Astrocyte (in vitro differentiated cells and primary cell): Measurements from ENCODE around the gene ZNF17. TPM values are rescaled to one million over a fixed set of nuclear protein-coding genes. Genes with fewer than 3 reads are reported as not detected.

Experiments used
- DNase-seq: peaks from one replicate; pipeline ENCODE4 v3.0.0-alpha.2; 2010; ENCODE audit warnings: low read depth
- FAIRE-seq: peaks from 2 replicates; lab custom pipeline; 2011; peaks lifted over from hg19 to GRCh38; lab: Jason Lieb, UNC
- H2AFZ ChIP-seq: 2 replicates; pipeline ENCODE4 v1.6.0; 2012; ENCODE audit warnings: low read depth, low read length, inconsistent platforms
- H3K27ac ChIP-seq: 2 replicates; pipeline ENCODE4 v1.5.1; 2011; ENCODE audit warnings: low read depth, low read length, inconsistent platforms
- H3K27me3 ChIP-seq: 2 replicates; pipeline ENCODE4 v1.6.0; 2011; ENCODE audit warnings: low read length, inconsistent platforms; ENCODE audit not compliant: insufficient read depth
- H3K36me3 ChIP-seq: 2 replicates; pipeline ENCODE4 v1.5.1; 2011; ENCODE audit warnings: low read length, inconsistent platforms; ENCODE audit not compliant: insufficient read depth
- H3K4me1 ChIP-seq: 2 replicates; pipeline ENCODE4 v1.5.1; 2011; ENCODE audit warnings: low read length, inconsistent platforms; ENCODE audit not compliant: insufficient read depth
- H3K4me2 ChIP-seq: 2 replicates; pipeline ENCODE4 v1.6.0; 2012; ENCODE audit warnings: low read length, inconsistent platforms
- H3K4me3 ChIP-seq: 2 replicates; pipeline ENCODE4 v1.5.1; 2011; ENCODE audit warnings: low read depth, mild to moderate bottlenecking, low read length, inconsistent platforms; ENCODE audit not compliant: insufficient read depth
- H3K79me2 ChIP-seq: 2 replicates; pipeline ENCODE4 v1.6.0; 2012; ENCODE audit warnings: mild to moderate bottlenecking, low read length, inconsistent platforms; ENCODE audit not compliant: insufficient read depth
- H3K9ac ChIP-seq: 2 replicates; pipeline ENCODE4 v1.6.0; 2012; ENCODE audit warnings: mild to moderate bottlenecking, low read length, inconsistent platforms
- H3K9me3 ChIP-seq: 2 replicates; pipeline ENCODE4 v1.5.1; 2012; ENCODE audit warnings: low read depth, mild to moderate bottlenecking, low read length, inconsistent platforms; ENCODE audit not compliant: insufficient read depth
- H4K20me1 ChIP-seq: 2 replicates; pipeline ENCODE4 v1.6.0; 2012; ENCODE audit warnings: low read length, inconsistent platforms; ENCODE audit not compliant: insufficient read depth
- H3K27ac Mint-ChIP-seq: one replicate; pipeline ENCODE4 v1.8.0; 2021; ENCODE audit warnings: mild to moderate bottlenecking, mixed read lengths; ENCODE audit not compliant: unreplicated experiment
- H3K27me3 Mint-ChIP-seq: one replicate; pipeline ENCODE4 v1.8.0; 2021; ENCODE audit warnings: low read depth, mixed read lengths; ENCODE audit not compliant: unreplicated experiment
- H3K36me3 Mint-ChIP-seq: one replicate; pipeline ENCODE4 v1.8.0; 2021; ENCODE audit warnings: low read depth, mixed read lengths; ENCODE audit not compliant: unreplicated experiment
- H3K4me1 Mint-ChIP-seq: one replicate; pipeline ENCODE4 v1.8.0; 2021; ENCODE audit warnings: low read depth, mixed read lengths; ENCODE audit not compliant: unreplicated experiment
- H3K4me3 Mint-ChIP-seq: one replicate; pipeline ENCODE4 v1.8.0; 2021; ENCODE audit warnings: mild to moderate bottlenecking, moderate library complexity, mixed read lengths; ENCODE audit not compliant: unreplicated experiment
- H3K9me3 Mint-ChIP-seq: one replicate; pipeline ENCODE4 v1.8.0; 2021; ENCODE audit warnings: mild to moderate bottlenecking, mixed read lengths; ENCODE audit not compliant: unreplicated experiment
- CTCF ChIP-seq: IDR thresholded peaks from 2 replicates; pipeline ENCODE4 v1.5.1; 2011; ENCODE audit warnings: low read depth, mild to moderate bottlenecking, inconsistent platforms, low read length, moderate library complexity; ENCODE audit not compliant: insufficient read depth
- EZH2 ChIP-seq: IDR thresholded peaks from 2 replicates; pipeline ENCODE4 v1.6.1; 2012; ENCODE audit warnings: mild to moderate bottlenecking, low read length, inconsistent platforms; ENCODE audit not compliant: insufficient read depth
- total RNA-seq: library from RNA; stranded (reverse); gene quantifications from 2 replicates; pipeline ENCODE4 v1.2.1, GENCODE V29; 2021

ZNF17 gene
- total RNA-seq, 1 donor from 2014 or later: 11.6 TPM

GRCh38 chr19:57434386-57435061 is 23.6 kb downstream of the ZNF17 start:
- Mint-ChIP-seq H3K9me3 (peaks cover 2% of the 10 kb centered on the region), H3K4me3 (peak overlapping the region; percentile 95), H3K4me1 (peaks cover 7% of the 10 kb centered on the region), H3K27me3 (no peaks in the 10 kb centered on the region), H3K36me3 (peaks cover 13% of the 10 kb centered on the region), H3K27ac (peak overlapping the region; percentile 87)
- peak overlapping the region; percentile 94 for H3K4me2 ChIP-seq
- no peaks in the 10 kb centered on the region for H3K27me3 ChIP-seq
- H3K9ac ChIP-seq: peak overlapping the region; percentile 84
- TF ChIP-seq EZH2 (no peak), CTCF (no peak)
- DNase-seq (no peak), FAIRE-seq (peak; percentile 41)
- H3K9me3 ChIP-seq: peaks cover 13% of the 10 kb centered on the region
- no peak overlapping the region for H3K27ac ChIP-seq
- H4K20me1 ChIP-seq: no peaks in the 10 kb centered on the region
- H3K36me3 ChIP-seq: no peaks in the 10 kb centered on the region
- peaks cover 3% of the 10 kb centered on the region for H3K4me1 ChIP-seq
- peak overlapping the region; percentile 92 for H3K4me3 ChIP-seq
- H2AFZ ChIP-seq: peak overlapping the region; percentile 98
- peaks cover 43% of the 10 kb centered on the region for H3K79me2 ChIP-seq

- H3K27ac ChIP-seq: peak within 1 kb of the TSS; percentile 54
- peak; percentile 32 for FAIRE-seq
- H4K20me1 ChIP-seq: no peaks in the 10 kb centered on the region
- peak within 1 kb of the TSS; percentile 98 for H2AFZ ChIP-seq
- Mint-ChIP-seq H3K27ac (peak within 1 kb of the TSS; percentile 87), H3K4me1 (peaks cover 7% of the 10 kb centered on the region), H3K4me3 (peak within 1 kb of the TSS; percentile 95), H3K36me3 (peaks cover 15% of the 10 kb centered on the region), H3K9me3 (peaks cover 2% of the 10 kb centered on the region), H3K27me3 (no peaks in the 10 kb centered on the region)
- H3K36me3 ChIP-seq: no peaks in the 10 kb centered on the region
- peak within 1 kb of the TSS; percentile 94 for H3K4me2 ChIP-seq
- H3K79me2 ChIP-seq: peaks cover 51% of the 10 kb centered on the region
- H3K4me1 ChIP-seq: peaks cover 3% of the 10 kb centered on the region
- peaks cover 17% of the 10 kb centered on the region for H3K9me3 ChIP-seq
- peak within 1 kb of the TSS; percentile 84 for H3K9ac ChIP-seq
- H3K27me3 ChIP-seq: no peaks in the 10 kb centered on the region
- DNase-seq: peak; percentile 95
- TF ChIP-seq CTCF (no peak), EZH2 (no peak)
- H3K4me3 ChIP-seq: peak within 1 kb of the TSS; percentile 92
Observed at GRCh38 chr19:57435062-57435978, 24.4 kb downstream of the ZNF17 start, which contains the start of gene ZNF749. Gene ZNF749, plus strand, starts transcription at chr19:57435325. Its CDS starts 254 bp downstream, at chr19:57435579.
